GM12878 (cell line): ENCODE results near the gene CNTLN. TPM values are rescaled to one million over a fixed set of nuclear protein-coding genes. Genes with fewer than 3 reads are reported as not detected.

Source experiments
- ATAC-seq: fragments of 200-7000 bp; cut with Tn5 transposase; 3 replicates; pipeline ENCODE4 v1.9.1; 2020; ENCODE audit warnings: mild to moderate bottlenecking, moderate library complexity
- BruUV-seq: library from RNA; stranded (reverse); fragments of 400-500 nt; replicated peaks from 2 replicates; lab custom pipeline; 2021; lab: Mats Ljungman, UMichigan
- CTCF ChIA-PET: fragments of 300-600 bp; sonication (Branson Sonifier 250); formaldehyde crosslinking; extraction: SDS; loops from one replicate; lab custom pipeline; 2021; ENCODE audit warnings: inconsistent platforms; lab: Yijun Ruan, JAX
- POLR2A ChIA-PET: fragments of 350-600 bp; formaldehyde crosslinking; extraction: SDS; loops from one replicate; lab custom pipeline; 2021; ENCODE audit warnings: inconsistent platforms; lab: Charles Lee
- RAD21 ChIA-PET: fragments of 300-600 bp; sonication (Branson Sonifier 250); formaldehyde crosslinking; loops from one replicate; lab custom pipeline; 2023; ENCODE audit warnings: antibody characterized with exemption; ENCODE audit not compliant: unreplicated experiment; lab: Charles Lee
- SMC1A ChIA-PET: fragments of 300-600 bp; sonication (Branson Sonifier 250); formaldehyde crosslinking; loops from one replicate; lab custom pipeline; 2023; ENCODE audit not compliant: unreplicated experiment, uncharacterized antibody; lab: Charles Lee
- DNase-seq: peaks from one replicate; pipeline ENCODE4 v3.0.0-alpha.2; 2011; ENCODE audit warnings: low read depth, low spot score
- FAIRE-seq: peaks from 3 replicates; lab custom pipeline; 2011; peaks lifted over from hg19 to GRCh38; lab: Jason Lieb, UNC
- H2AFZ ChIP-seq: 2 replicates; pipeline ENCODE4 v1.6.0; 2011; ENCODE audit warnings: low read depth, low read length, control low read depth; ENCODE audit not compliant: control insufficient read depth
- H3K27ac ChIP-seq: 2 replicates; pipeline ENCODE4 v1.5.1; 2011; ENCODE audit warnings: control low read depth; ENCODE audit not compliant: control insufficient read depth, insufficient read depth
- H3K27me3 ChIP-seq, 2 experiments: replicated peaks in 1 of 2; 2 replicates each; pipeline versions ENCODE4 v1.6.0 to v1.6.1; 2011; ENCODE audit warnings: low read length in 1 of 2; ENCODE audit not compliant: control insufficient read depth in 2 of 2, insufficient read depth in 2 of 2
- H3K36me3 ChIP-seq, 2 experiments: 2 replicates each; pipeline ENCODE4 v1.5.1; 2011; ENCODE audit warnings: low read length in 1 of 2; ENCODE audit not compliant: control insufficient read depth in 2 of 2, insufficient read depth in 2 of 2
- H3K4me1 ChIP-seq: 2 replicates; pipeline ENCODE4 v1.6.1; 2011; ENCODE audit warnings: mild to moderate bottlenecking, low read length, moderate library complexity, mixed read lengths; ENCODE audit not compliant: control insufficient read depth, insufficient read depth
- H3K4me2 ChIP-seq: 2 replicates; pipeline ENCODE4 v1.6.0; 2011; ENCODE audit warnings: control low read depth; ENCODE audit not compliant: control insufficient read depth, insufficient read depth
- H3K4me3 ChIP-seq: fragments of 200-600 bp; sonication (generic); 2 replicates; pipeline ENCODE4 v1.5.1; 2016
- H3K79me2 ChIP-seq: 2 replicates; pipeline ENCODE4 v1.6.0; 2011; ENCODE audit warnings: low read length; ENCODE audit not compliant: control insufficient read depth, insufficient read depth
- H3K9ac ChIP-seq: 2 replicates; pipeline ENCODE4 v1.8.0; 2011; ENCODE audit warnings: low read length, control low read depth, mixed read lengths; ENCODE audit not compliant: control insufficient read depth, insufficient read depth
- H3K9me3 ChIP-seq: replicated peaks from 3 replicates; pipeline ENCODE4 v1.5.1; 2011; ENCODE audit warnings: mild to moderate bottlenecking, low read length; ENCODE audit not compliant: control insufficient read depth, insufficient read depth
- H4K20me1 ChIP-seq: 2 replicates; pipeline ENCODE4 v1.6.0; 2011; ENCODE audit not compliant: control insufficient read depth, insufficient read depth
- ESRRA ChIP-seq: IDR thresholded peaks from 2 replicates; pipeline ENCODE4 v1.6.1; 2012; ENCODE audit warnings: mild to moderate bottlenecking, low read length, improper control_type of control experiment
- LARP7 ChIP-seq: fragments of 450-650 bp; IDR thresholded peaks from 2 replicates; pipeline ENCODE4 v1.6.1; 2017; ENCODE audit warnings: mild to moderate bottlenecking
- MYB ChIP-seq: fragments of 150-350 bp; IDR thresholded peaks from 2 replicates; pipeline ENCODE4 v1.6.1; 2014; ENCODE audit warnings: mild to moderate bottlenecking, low read depth, low read length, borderline replicate concordance
- NFYB ChIP-seq: IDR thresholded peaks from 2 replicates; pipeline ENCODE4 v1.6.1; 2011; ENCODE audit warnings: low read depth, mild to moderate bottlenecking, low read length, improper control_type of control experiment, moderate library complexity; ENCODE audit not compliant: insufficient read depth
- SMARCA5 ChIP-seq: fragments of 450-650 bp; IDR thresholded peaks from 2 replicates; pipeline ENCODE4 v1.6.1; 2017; ENCODE audit warnings: mild to moderate bottlenecking
- USF1 ChIP-seq: IDR thresholded peaks from 2 replicates; pipeline ENCODE4 v1.6.1; 2011; ENCODE audit warnings: borderline replicate concordance, low read depth, mild to moderate bottlenecking, moderate library complexity, mixed read lengths, low read length; ENCODE audit not compliant: insufficient read depth; ENCODE audit errors: extremely low read length
- WGBS: methylation state at CpG from one replicate; pipeline ENCODE4 v1.1.6; 2016; ENCODE audit warnings: low lambda C conversion rate; ENCODE audit not compliant: insufficient replicate concordance, insufficient coverage; ENCODE audit errors: missing lambda C conversion rate; 5-methylcytosine and 5-hydroxymethylcytosine counted together
- in situ Hi-C: fragments of 300-500 bp; cut with MboI; formaldehyde crosslinking; loops from 9 replicates; pipeline ENCODE4 v1.14.3; 2018; ENCODE audit warnings: mixed read lengths
- intact Hi-C: fragments of 100-400 bp; cut with micrococcal nuclease; formaldehyde crosslinking; loops from one replicate; pipeline ENCODE4 v1.14.2; 2022; ENCODE audit not compliant: unreplicated experiment
- polyA plus RNA-seq, 11 experiments: library from polyadenylated mRNA; depleted of rRNA in 4 of 11; unstranded in 6 of 11; stranded (reverse) in 5 of 11; fragments of >200 nt; fragmentation: Nextera tagmentation in 4 of 11; fragmentation: Illumina TruSeq in 1 of 11; extraction: Ambion mirVana in 4 of 11; extraction: Trizol in 1 of 11; gene quantifications; 1 replicate in 1 of 11; 2 replicates in 10 of 11; pipeline versions ENCODE4 v1.2.1 to v1.2.3, GENCODE V29; 2011 to 2016; ENCODE audit warnings: inconsistent platforms in 2 of 11, missing spikeins in 2 of 11, low read depth in 1 of 11
- total RNA-seq, 4 experiments: library from RNA; depleted of rRNA in 3 of 4; stranded (reverse); fragments of >200 nt in 3 of 4; fragmentation: Illumina TruSeq in 1 of 4; extraction: Trizol in 1 of 4; gene quantifications; 2 replicates each; pipeline versions ENCODE4 v1.2.1 to v1.2.3, GENCODE V29; 2013 to 2021
- TF ChIP-seq, protein P1 (sequence below): fragments of 450-650 bp; IDR thresholded peaks from 2 replicates; pipeline ENCODE4 v1.6.1; 2017; ENCODE audit warnings: mild to moderate bottlenecking, moderate library complexity

Gene CNTLN
- total and polyA plus RNA-seq, 10 of the 15 experiments (the other 5 are each of a cell fraction or from before 2014, with no cell fraction given) = 0.01 to 7.0 (median 0.03) TPM; not detected in 4

DNA sequence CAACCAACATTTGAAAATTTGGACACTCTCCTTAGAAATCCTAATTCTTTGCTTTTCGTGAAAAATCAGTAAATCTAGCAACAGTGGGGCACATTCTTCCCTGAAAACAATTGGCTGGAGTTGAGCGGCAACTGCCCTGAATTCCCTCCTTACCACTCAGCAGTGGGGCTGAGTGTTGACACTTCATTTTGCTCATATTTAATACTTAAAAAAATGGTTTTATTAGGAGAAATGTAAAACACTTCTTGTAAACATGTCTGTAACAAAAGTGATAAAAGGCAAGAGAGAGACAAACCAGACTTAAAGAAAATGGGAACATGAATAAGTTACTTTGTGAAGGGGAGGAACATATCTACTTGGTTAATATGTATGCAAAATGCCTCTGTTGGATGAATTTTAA is 193.5 kb downstream of the CNTLN start:
- intact Hi-C loops (no loop called here), in situ Hi-C loops (no loop called here)
- Histone ChIP-seq H3K27me3 (no peaks in the 10 kb centered on the region), H3K4me1 (no peaks in the 10 kb centered on the region), H3K79me2 (no peaks in the 10 kb centered on the region), H3K27ac (no peak overlapping the region), H4K20me1 (no peaks in the 10 kb centered on the region), H3K4me3 (no peak overlapping the region), H3K4me2 (no peak overlapping the region)
- ChIA-PET POLR2A (no interaction called here), CTCF (no interaction called here), RAD21 (no interaction called here)
- no peak for DNase-seq
- 47% methylated on average over 2 of the region's 2 CpGs for WGBS
- BruUV-seq = no TSS peak
- ATAC-seq = no peak
- TF ChIP-seq LARP7 = no peak
- TF ChIP-seq USF1 = no peak
- TF ChIP-seq MYB = no peak
- no peak for TF ChIP-seq NFYB
- TF ChIP-seq, all 136 proteins: peak for 0
- Histone ChIP-seq H3K9me3 (no peaks in the 10 kb centered on the region), H3K9ac (no peak overlapping the region), H2AFZ (no peak overlapping the region), H3K36me3 (no peaks in the 10 kb centered on the region)
- no peak for FAIRE-seq
- SMC1A ChIA-PET = no interaction called here

DNA sequence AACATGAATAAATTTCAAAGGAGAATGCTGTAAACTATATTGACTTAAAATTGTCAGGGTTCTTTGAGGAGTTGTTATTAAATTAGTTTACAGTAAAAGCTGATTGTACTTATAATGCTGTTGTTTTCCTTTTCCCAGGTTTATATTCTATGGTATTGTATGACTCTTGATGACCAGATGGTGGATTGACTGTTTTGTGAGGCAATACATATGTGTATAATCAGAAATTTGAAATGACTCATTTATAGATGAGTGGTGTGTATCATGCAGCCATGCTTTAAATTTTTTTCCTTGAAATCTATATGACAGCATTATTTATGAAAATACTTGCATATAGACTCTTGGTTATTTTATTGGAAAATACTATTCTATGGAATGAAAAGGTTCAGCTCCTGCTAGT is 195.3 kb downstream of the CNTLN start:
- no peak overlapping the region for H3K4me3 ChIP-seq
- H3K36me3 ChIP-seq = no peaks in the 10 kb centered on the region
- no peak overlapping the region for H3K27ac ChIP-seq
- ChIA-PET RAD21 (no interaction called here), CTCF (no interaction called here), SMC1A (no interaction called here), POLR2A (no interaction called here)
- no peaks in the 10 kb centered on the region for H4K20me1 ChIP-seq
- no peak overlapping the region for H3K4me2 ChIP-seq
- TF ChIP-seq, protein P1, sequence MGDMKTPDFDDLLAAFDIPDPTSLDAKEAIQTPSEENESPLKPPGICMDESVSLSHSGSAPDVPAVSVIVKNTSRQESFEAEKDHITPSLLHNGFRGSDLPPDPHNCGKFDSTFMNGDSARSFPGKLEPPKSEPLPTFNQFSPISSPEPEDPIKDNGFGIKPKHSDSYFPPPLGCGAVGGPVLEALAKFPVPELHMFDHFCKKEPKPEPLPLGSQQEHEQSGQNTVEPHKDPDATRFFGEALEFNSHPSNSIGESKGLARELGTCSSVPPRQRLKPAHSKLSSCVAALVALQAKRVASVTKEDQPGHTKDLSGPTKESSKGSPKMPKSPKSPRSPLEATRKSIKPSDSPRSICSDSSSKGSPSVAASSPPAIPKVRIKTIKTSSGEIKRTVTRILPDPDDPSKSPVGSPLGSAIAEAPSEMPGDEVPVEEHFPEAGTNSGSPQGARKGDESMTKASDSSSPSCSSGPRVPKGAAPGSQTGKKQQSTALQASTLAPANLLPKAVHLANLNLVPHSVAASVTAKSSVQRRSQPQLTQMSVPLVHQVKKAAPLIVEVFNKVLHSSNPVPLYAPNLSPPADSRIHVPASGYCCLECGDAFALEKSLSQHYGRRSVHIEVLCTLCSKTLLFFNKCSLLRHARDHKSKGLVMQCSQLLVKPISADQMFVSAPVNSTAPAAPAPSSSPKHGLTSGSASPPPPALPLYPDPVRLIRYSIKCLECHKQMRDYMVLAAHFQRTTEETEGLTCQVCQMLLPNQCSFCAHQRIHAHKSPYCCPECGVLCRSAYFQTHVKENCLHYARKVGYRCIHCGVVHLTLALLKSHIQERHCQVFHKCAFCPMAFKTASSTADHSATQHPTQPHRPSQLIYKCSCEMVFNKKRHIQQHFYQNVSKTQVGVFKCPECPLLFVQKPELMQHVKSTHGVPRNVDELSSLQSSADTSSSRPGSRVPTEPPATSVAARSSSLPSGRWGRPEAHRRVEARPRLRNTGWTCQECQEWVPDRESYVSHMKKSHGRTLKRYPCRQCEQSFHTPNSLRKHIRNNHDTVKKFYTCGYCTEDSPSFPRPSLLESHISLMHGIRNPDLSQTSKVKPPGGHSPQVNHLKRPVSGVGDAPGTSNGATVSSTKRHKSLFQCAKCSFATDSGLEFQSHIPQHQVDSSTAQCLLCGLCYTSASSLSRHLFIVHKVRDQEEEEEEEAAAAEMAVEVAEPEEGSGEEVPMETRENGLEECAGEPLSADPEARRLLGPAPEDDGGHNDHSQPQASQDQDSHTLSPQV = no peak
- TF ChIP-seq SMARCA5 (no peak), ESRRA (no peak)
- intact Hi-C loops (no loop called here), in situ Hi-C loops (no loop called here)
- H3K4me1 ChIP-seq = no peaks in the 10 kb centered on the region
- FAIRE-seq (no peak), DNase-seq (no peak), ATAC-seq (no peak)
- no peak overlapping the region for H3K9ac ChIP-seq
- H3K79me2 ChIP-seq = no peaks in the 10 kb centered on the region
- H3K27me3 ChIP-seq = no peaks in the 10 kb centered on the region
- no peak overlapping the region for H2AFZ ChIP-seq
- no TSS peak for BruUV-seq
- no peaks in the 10 kb centered on the region for H3K9me3 ChIP-seq
